GM12873 (cell line): ENCODE results near the gene BCL7B.

Experiments used
- CTCF ChIP-seq: IDR thresholded peaks from 2 replicates; pipeline ENCODE4 v1.5.1; 2012; ENCODE audit warnings: low read depth, mild to moderate bottlenecking, moderate library complexity, low read length, control low read depth; ENCODE audit not compliant: insufficient read depth; ENCODE audit errors: missing control alignments

The BCL7B gene

GRCh38 chr7:73536479-73536878, 21.0 kb downstream of the BCL7B start:
- TF ChIP-seq CTCF: no peak

- no peak for TF ChIP-seq CTCF
Observed at GRCh38 chr7:73533742-73534141, 23.7 kb downstream of the BCL7B start.

GRCh38 chr7:73532224-73532623, 25.3 kb downstream of the BCL7B start:
- no peak for TF ChIP-seq CTCF

- no peak for TF ChIP-seq CTCF
Observed at GRCh38 chr7:73530800-73531199, 26.7 kb downstream of the BCL7B start.

GRCh38 chr7:73526896-73527821, 30.3 kb downstream of the BCL7B start:
- TF ChIP-seq CTCF: no peak

GRCh38 chr7:73522105-73522872, 35.2 kb downstream of the BCL7B start, which contains the start of gene BAZ1B:
TSS of gene BAZ1B (minus strand) at chr7:73522293. CDS start at chr7:73521933, 360 bp downstream.
- no peak for TF ChIP-seq CTCF

GRCh38 chr7:73521636-73522104, 35.8 kb downstream of the BCL7B start:
- no peak for TF ChIP-seq CTCF
